ENCODE results near the gene CPXM2.

CPXM2 gene

DNA sequence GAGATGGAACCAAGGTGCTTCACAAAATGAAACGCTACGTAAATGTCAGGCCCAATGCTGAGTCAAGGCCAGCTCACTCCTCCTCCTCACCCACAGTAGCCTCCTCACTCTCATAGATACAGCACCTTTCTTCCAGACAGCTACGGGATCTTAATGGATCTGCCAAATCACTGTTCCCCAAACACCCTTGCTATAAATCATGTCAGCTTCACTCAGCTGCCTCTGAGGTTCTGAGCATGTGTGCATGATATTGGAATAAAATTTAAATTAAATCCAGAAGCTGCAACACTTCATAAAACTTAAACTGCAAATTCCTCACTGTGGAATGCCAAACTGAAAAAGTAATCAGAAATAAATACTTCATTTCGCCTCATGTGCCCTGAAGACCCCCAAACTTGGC, 14.7 kb upstream of the CPXM2 start:
- DNase-seq, result no peak

DNA sequence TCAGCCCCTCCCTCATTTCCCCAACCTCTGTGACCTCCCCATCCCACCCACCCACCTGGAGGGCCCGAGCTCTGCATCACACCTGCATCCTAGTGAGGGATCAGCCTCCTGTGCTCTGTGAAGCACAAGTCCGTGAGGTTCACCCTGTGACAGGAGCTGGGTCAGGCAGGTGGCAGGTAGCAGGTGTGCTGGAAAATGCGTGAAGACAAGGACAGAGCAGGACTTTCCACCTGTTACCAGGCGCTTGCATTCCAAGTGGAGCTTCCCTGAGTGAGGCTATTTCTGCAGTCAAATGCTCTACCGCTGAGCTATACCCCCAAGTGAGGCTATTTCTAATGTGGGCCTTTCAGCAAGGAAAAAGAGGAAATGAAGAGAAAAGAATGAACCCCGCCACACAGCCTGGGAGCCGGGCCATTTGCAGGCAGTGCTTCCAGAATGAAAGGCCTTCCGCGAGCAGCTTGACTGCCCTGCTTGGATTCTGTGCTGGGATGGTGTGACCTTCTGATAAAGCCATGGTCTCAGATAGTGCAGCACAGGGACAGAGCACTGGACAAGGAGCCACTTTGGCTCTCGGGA, 13.3 kb upstream of the CPXM2 start:
- no peak for DNase-seq

DNA sequence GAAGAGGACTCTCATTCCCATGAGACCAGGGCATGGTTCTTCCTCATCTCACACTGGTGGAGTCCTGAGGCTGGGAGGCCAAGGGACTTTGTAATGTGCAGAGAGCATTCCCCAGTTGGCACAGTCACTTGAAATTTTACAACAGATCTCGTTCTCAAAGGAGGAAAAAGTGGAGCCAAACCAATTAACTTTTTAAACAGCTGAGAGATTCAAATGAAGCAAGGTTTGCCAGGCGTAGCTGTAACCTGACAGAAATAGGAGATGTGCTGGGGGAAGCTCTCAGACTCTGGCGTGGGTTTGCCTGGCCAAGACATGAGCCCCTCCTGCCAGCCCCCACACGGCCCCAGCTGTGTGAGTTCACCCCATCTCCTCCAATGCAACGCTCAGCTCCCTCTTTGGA, 12.0 kb upstream of the CPXM2 start:
- no peak for DNase-seq

DNA sequence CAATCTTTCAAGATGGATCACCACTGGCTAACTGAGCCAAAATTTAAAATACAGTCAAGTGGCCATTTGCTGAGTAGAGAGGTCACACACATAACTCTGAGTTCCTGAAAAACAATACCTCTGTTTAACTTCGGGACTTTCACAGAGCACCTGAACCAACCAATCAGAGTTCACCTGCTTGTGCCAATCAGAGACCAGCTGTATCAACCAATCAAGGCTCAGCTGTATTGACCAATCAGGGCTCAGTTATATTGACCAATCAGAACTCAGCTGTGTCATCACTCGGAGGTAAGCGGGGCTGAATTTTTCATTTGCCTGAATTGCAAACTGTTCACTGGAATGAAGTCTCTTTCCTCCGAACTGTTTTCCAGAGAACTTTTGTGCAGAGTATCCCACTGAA, 10.0 kb upstream of the CPXM2 start:
- DNase-seq, result no peak

DNA sequence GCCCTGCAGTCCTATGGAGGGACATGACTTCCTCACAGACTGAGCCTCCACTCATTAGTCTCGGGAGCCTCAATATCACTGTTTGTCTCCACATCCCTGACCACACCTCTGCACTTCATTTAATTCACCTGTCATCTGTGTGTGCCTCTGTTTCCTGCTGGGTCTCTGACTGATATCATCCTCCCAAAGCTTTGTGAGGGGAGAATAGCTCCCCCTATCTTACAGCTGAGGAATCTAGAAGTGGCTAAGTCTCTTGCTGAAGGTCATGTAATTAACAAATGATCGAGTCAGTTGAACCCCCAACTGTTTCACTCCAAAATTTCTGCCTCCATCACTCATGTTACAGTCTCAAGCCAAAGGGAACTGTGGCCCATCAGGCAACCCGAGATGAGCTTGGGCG, 5.5 kb upstream of the CPXM2 start:
- no peak for DNase-seq

DNA sequence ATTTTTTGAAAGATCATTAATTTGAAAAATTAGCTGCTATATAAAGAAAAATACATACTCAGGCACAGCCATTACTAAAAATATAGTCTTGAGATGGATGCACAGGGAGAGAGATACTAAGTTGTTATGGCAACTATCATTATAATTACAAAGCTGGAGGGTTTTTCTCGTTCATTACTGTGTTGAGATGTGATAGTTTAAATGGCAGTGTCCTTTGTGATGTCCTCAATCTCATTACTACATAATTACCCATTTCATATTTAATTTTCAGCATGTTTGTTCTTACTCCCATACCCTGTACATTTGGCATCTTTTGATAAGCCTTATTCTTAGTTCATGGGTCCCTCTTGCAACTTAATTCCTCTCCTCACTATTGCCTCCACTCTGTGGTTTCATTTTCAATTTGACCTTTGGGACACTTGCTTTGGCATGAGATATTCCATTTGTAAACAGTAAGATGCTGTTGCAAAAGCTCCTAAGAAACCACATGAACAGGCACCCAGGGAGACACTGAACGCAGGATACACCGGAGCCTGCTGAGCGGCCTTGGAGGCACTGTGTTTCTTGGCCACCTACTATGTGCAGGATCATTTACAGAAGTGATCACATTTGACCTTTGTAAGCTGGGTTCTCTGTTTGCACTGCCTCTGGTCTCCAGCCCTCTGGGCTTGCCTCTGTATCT, 4.8 kb upstream of the CPXM2 start:
- no peak for DNase-seq

DNA sequence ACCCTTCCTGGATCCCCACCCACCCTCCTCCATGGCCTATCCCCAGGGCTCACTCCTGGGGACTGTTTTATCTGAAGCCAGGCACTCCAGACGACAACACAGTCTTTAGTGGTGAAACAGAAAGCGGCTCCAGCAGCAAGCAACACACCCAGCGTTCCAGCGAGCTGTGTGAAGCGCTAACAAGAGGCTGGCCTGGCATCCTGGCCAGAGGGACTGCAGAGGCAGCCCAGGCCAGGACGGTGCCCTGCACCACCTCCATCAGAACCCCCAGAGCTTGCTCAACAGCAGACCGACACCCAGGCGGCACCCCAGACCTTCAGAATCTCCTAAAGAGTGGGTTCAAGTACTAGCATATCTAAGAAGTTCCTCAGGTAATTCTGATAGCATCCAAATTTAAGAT, 2.0 kb upstream of the CPXM2 start:
- DNase-seq, result no peak

DNA sequence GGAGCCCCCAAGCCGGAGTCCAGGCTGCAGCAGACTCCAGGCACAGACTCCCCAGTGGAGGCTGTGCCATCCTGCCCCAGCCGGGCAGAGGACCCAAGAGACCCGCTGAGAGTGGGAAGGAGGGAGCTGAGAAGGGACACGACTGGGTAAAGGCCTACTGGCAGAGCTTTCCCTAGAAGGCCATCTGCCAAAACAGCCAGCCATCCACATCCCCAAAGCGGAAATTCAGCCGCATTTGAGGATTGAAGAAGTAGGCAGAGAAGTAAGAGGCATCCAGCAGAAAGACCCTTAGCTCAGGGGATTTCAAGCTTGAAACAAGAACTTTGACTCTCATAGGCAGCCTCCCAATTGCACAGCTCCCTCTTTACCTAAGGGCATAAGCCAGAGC, 857 bp downstream of the CPXM2 start:
- peak; percentile 23 for DNase-seq

DNA sequence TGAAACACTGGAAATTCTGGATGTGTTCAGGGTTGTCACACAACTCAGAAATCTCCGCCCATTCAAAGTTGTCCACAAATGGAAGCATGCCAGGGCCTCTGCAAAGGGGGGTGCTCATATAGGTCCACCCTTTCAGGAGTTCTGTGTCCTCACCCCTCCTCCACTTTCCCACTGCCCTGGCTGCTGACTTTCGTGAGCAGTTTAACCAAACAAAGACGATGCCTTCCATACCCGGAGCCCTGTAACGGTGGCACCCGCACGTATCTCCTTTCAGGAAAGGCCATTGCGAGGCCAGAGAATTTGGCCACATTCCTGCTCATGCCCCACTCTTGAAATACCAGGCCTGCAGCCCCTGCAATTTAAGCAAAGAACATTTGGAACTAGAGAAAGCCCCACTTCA, 1.4 kb downstream of the CPXM2 start:
- no peak for DNase-seq

DNA sequence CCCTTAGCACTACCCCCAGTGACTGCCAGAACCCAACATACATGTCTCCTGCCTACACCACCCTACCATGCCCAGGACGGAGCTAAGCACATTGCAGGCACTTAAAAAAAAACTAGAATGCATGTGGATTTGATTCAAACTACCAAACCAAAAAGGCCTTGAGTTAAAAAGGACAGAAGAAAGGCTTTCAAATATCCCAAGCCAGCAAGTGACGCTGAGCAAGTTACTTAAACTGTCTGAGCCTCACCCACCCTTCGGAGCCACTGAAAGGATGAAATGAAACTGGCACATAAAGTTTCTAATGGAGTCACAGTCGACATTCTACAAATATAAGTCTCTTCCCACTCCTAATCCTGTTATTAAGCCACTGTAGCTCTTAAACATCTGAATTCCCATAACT, 1.8 kb downstream of the CPXM2 start:
- DNase-seq, result no peak

DNA sequence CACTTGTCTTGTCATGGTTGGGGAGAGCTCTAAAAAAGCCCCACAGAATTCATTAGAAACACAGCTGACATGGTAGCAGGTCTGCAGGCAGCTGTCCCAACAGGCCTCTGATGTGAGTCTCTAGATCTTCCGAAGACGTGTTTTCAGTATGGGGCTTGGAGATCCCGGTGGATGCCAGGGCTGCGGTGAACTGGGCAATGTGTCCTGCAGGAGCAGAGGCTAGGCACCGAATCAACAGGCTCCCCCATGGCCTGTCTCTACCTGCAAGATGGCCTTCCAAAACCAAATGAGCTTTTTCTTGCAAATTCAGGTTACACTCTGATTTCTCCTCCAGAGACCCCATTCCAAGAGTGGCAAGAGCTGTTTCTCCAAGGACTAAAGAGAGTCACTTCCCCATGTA, 2.9 kb downstream of the CPXM2 start:
- no peak for DNase-seq

DNA sequence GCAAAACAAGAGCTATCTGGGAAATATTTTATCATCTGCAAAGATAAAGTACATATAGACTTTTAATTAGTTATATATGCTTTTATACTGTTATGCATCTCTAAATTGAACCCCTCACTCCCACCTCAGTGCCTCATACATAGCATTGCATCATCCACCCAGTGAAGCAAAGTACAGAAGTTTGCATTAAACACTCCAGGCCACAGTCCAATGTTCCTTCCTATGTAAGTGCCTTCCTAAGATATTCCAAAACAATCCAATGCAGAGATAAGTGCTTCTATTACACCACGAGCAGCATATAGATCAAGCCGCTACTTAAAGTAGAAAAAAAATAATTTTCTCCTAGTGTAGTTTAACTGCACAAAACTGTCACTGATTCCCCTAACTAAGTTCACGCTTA, 3.4 kb downstream of the CPXM2 start:
- no peak for DNase-seq

DNA sequence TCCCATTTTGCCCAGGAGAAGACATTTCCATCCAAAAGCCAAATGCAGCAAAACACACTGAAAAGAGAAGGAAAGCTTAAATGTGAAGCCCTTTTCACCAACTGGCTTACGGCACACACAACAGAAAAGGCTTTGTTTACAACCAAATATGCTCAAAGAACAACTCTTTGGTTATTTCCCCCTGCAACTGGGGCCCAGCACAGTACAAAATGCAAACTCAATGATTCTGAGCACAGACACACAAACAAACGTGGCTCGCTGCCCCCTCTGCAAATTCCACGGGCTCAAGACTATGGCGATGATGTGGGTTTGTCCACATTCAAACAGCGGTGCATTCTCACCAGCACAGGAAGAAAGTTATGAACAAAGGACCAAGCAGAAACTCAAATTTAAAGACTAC, 5.3 kb downstream of the CPXM2 start:
- DNase-seq, result no peak

DNA sequence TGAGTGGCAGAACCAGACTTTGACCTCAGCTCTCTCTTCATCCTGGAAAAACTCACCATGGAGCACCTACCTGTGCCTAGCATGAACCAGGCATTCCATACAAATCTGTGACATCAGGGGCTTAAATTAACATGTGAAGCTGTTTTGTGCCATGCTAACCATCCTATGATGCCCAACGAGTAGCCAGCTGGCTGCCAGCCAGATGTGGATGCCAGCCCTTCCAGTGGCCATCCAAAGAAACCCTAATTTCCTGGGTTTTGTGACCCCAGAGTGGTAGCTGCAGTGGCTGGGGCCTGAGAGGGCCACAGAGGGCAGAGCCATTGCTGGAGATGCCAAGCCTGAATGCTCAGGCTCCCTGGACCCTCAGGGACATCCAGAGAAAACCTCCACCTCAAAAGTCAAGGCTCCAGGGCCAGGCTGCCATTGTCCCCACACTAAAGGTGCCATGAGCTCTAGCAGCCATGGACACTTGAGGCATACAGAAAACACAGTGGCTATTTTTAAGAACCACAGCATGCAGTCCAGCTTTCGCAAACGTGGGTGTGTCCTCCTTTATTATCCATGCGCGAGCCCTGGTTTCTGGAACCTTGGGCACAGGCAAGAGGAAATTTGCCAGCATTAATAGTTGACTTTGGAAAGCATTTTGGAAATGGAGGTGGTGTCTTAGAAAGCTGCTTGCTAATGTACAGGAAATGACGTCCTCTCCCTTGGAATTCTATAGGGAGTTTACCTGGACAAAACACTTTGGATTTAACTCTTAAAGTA, 6.0 kb downstream of the CPXM2 start:
- DNase-seq, result no peak

DNA sequence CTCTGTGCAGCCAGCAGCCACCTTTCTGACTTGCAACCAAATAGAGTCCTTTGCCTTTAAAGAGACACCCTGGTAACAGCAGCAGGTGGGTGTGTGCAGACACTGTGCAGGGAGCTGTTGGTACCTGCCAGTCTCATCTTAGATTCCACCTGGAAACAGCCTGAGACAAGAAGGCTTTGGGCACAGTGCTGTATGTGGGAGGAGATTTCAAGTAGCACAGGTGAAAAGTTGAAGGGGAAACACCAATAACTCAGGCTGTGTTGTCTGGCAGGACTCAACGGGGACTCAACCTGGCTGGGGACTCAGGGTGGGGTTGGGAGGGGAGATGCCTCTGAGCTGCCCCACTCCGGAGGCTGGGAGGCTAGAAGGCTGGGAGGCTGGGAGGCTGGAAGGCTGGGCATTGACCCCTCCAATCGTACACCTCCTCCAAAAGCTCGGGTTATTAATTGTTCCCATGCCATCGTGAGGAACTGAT, 6.7 kb downstream of the CPXM2 start:
- no peak for DNase-seq

DNA sequence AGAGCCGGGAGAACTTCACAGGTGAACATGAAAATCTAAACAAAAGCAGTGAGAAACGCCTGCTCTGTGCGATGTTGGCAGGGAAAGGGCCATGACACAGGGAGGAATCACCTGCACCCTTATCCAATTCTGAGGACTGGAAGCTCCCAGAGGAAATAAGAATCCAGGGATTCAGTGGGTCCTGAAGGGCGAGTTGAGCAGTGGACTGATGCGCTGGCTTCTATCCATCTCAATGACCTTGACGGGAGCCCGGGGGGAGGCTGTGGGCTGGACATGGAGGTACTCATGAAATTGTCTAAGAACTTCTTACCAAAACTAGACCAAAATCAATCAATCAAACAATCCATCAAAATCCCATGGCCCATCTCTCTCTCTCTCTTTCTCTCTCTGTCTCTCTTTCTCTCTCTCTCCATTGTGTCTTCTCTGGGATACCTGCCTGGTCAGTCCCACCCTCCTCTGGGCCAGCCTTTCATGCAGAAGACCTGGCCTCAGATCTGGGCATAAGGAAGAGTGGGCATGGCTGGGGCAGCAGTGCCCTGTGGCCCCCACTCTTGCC, 7.2 kb downstream of the CPXM2 start:
- no peak for DNase-seq

DNA sequence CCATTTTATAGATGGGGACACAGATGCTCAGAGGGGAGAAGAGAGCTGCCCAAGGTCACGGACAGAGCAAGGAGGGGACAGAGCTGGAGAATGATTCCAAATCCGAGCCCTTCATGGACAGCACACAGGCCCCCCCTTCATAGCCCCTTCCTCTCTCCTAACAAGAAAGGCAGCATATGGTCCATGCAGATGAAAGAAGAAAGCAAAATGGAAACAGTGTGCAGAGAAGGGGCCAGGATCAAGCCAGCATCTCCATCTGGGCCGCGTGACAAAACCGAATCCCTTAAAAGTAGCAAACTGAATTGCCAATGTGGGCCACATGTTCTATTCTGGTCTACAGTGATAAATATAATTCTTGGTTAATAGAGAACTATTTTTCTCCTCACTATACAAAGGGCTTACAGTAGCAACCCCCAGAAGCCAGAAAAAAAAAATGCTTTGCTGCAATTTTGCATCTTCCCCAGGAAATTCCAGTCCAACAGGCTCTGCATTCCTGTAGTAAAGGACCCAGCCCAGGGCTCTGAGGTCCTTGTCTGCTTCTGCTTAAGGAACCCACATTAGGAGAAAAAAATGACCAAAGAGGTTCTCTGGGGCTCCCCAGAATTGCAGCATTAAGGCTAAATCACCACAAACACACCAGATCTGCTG, 7.8 kb downstream of the CPXM2 start:
- no peak for DNase-seq

DNA sequence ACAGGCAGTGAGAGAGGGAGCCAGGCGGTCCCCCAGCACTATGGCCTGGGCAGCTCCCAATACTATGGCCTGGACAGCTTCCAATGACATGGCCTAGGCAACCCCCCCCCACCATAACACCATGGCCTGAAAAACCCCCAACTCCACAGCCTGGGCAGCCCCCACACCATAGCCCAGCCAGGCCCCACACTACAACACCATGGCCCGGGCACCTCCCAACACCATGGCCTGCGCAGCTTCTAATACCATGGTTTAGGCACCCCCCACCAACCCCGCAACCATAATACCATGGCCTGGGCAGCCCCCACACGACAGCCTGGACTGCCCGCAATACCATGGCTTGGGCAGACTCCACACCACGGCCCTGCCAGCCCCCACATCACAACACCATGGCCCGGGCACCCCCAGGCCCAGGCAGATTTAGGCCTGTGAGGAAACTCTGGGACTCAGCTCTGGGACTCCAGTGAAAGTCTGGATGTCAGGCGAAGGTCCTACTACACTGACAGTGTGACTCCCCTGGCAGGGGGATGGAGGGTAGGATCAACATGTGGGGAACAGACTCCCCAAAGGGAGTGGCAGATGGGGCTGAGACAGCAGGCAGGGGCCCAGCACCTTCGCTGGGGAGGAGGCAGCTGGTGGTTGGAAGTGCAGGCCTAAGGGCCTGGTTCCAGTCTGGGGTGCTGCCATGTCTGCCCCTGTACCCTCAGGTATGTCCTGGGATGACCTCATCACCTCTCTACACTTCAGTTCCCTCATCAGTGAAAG, 8.7 kb downstream of the CPXM2 start:
- DNase-seq, result no peak

DNA sequence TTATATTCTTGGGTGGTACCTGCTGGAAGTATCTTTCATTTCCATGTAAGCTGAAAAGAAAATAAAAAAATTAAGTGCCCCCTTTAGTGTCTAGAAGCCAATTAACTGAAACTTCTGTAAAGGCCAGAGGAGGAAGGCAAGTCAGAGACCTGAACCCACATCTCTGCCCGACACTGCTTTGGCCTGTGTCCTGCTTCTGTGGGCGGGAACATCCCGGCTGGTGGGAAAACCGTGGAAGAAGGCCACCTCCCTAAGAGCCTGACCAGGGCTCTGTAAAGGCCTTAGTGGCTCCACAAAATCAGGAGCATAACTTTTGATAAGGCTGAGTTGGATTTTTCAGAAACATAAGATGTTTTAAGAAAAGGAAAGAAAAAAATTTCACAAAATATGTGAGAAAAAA, 9.4 kb downstream of the CPXM2 start:
- DNase-seq, result no peak

DNA sequence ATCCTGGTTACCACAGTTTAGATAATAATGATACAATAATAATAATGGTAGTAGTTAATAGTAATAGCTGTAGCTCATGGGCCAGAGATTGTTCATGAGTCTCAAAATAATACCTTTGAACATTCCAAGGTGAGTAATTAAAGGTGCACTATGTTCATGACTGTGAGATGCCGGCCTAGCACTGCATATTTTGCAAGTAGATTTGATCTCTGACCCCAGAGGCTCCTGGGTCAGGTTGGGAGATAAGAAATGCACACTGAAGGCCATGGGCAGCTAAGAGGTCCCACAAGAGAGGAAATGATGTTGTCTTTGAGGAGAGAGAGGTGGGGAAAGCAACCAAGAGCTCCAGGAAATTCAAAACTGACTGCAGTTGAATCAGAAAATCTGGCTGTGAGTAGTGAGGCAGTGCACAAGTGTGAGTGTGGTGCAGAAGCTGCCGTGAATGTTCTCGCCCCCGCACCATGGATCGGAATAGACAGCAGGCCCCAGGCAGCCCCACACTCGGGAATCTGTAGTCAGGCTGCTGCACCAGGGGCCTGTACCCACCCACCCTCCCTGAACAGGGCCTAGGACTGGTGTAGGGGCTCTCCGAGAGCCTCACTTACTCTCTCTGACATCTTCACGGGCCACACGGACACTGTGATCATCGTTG, 11.9 kb downstream of the CPXM2 start:
- DNase-seq, result no peak

DNA sequence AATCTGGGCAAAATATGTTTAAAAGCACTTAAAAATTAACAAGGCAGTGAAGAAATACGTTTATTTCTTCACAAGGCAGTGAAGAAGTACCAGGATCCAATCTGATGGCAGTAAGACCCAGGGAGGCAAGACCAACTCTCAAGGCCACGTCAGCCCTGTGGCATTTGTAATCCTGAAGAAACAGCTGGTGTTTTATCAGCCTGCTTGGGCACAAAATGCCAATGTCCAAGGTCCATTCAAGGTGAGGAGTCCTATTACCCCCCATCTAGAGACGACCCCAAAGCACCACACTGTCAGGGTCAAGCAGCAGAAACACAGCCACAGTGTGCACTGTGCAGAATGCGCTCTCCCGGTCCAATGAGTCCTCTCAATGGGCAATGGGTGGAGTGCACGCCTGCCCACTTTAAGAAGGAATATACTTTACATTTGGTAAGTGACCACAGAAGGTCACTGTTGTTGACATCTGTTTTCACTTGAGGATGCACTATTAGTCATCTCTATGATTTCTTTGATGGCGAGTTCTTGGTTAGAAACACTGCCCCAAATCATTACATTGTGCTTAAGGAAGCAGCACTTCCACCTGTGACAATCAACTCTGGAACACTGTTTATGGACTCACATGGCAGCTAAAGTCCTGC, 12.8 kb downstream of the CPXM2 start:
- DNase-seq, result no peak
